ENCODE measurements around the gene RTN4R.
A peak's percentile ranks its signal among the peaks of the same experiment; 100 is the strongest.

Gene RTN4R

GRCh38 chr22:20240447-20240764 lies 27.7 kb downstream of the RTN4R start:
- no peak for TF ChIP-seq CTCF (IDR thresholded peaks at IDR 0.05; ENCODE audit: low read length, missing control alignments)
- peak; percentile 39 for DNase-seq (ENCODE audit: low read depth)
- no peak overlapping the region for H3K4me3 ChIP-seq (replicated peaks; ENCODE audit: low read depth, low read length)

- no peak overlapping the region for H3K4me3 ChIP-seq (replicated peaks; ENCODE audit: low read depth, low read length)
- no peak for TF ChIP-seq CTCF (IDR thresholded peaks at IDR 0.05; ENCODE audit: low read length, missing control alignments)
- no peak for DNase-seq (ENCODE audit: low read depth)
These were observed 28.3 kb downstream of the RTN4R start for GRCh38 chr22:20239676-20240446.

GRCh38 chr22:20238901-20239675 lies 29.0 kb downstream of the RTN4R start:
- no peak for TF ChIP-seq CTCF (IDR thresholded peaks at IDR 0.05; ENCODE audit: low read length, missing control alignments)
- H3K4me3 ChIP-seq (replicated peaks; ENCODE audit: low read depth, low read length): no peak overlapping the region
- peak; percentile 34 for DNase-seq (ENCODE audit: low read depth)

GRCh38 chr22:20238536-20238900 lies 29.6 kb downstream of the RTN4R start:
- DNase-seq (ENCODE audit: low read depth): no peak

GRCh38 chr22:20237480-20238440 lies 30.4 kb downstream of the RTN4R start:
- H3K4me3 ChIP-seq (replicated peaks; ENCODE audit: low read depth, low read length): no peak overlapping the region
- no peak for TF ChIP-seq CTCF (IDR thresholded peaks at IDR 0.05; ENCODE audit: low read length, missing control alignments)
- no peak for DNase-seq (ENCODE audit: low read depth)

More at GRCh38 chr22:20238536-20238900, 29.6 kb downstream of the RTN4R start:
- peak; percentile 29 for TF ChIP-seq CTCF (IDR thresholded peaks at IDR 0.05; ENCODE audit: low read length, missing control alignments)
- no peak overlapping the region for H3K4me3 ChIP-seq (replicated peaks; ENCODE audit: low read depth, low read length)

- no peak for DNase-seq (ENCODE audit: low read depth)
- TF ChIP-seq CTCF (IDR thresholded peaks at IDR 0.05; ENCODE audit: low read length, missing control alignments): no peak
- H3K4me3 ChIP-seq (replicated peaks; ENCODE audit: low read depth, low read length): no peak overlapping the region
These were observed 31.9 kb downstream of the RTN4R start for GRCh38 chr22:20236052-20236717.

All from fibroblast of pulmonary artery (primary cell).